Measurements from ENCODE around the gene LGALS3.
"Not testable (repeated sequence)": the region's sequence is repeated elsewhere in the genome, so short reads cannot be mapped to it uniquely, and the experiment has no call there.

LGALS3 gene

GRCh38 chr14:55129086-55129427 is at the start of gene LGALS3:
Gene LGALS3, plus strand, starts transcription at chr14:55129252. Its CDS starts 8,122 bp downstream, at chr14:55137374.
- no peak for DNase-seq

- not testable (repeated sequence) for DNase-seq
These were observed 49.1 kb upstream of the LGALS3 start for GRCh38 chr14:55079961-55080360.

- no peak for DNase-seq
These were observed 44.5 kb upstream of the LGALS3 start for GRCh38 chr14:55084401-55085059.

- DNase-seq: no peak
These were observed 43.9 kb upstream of the LGALS3 start for GRCh38 chr14:55085060-55085660.

GRCh38 chr14:55086938-55087337 is 42.1 kb upstream of the LGALS3 start:
- DNase-seq: no peak

- DNase-seq: no peak
These were observed 40.7 kb upstream of the LGALS3 start for GRCh38 chr14:55088356-55088755.

GRCh38 chr14:55092341-55092740 is 36.7 kb upstream of the LGALS3 start:
- DNase-seq: no peak

- no peak for DNase-seq
These were observed 34.5 kb upstream of the LGALS3 start for GRCh38 chr14:55094292-55095157.

- no peak for DNase-seq
These were observed 31.0 kb upstream of the LGALS3 start for GRCh38 chr14:55097881-55098560.

GRCh38 chr14:55098561-55098898 is 30.5 kb upstream of the LGALS3 start:
- DNase-seq: no peak

- DNase-seq: no peak
These were observed 29.3 kb upstream of the LGALS3 start for GRCh38 chr14:55099756-55100155.

- no peak for DNase-seq
These were observed 27.4 kb upstream of the LGALS3 start for GRCh38 chr14:55101698-55102097.

- no peak for DNase-seq
These were observed 26.9 kb upstream of the LGALS3 start for GRCh38 chr14:55102141-55102621.

GRCh38 chr14:55103005-55103640 is 25.9 kb upstream of the LGALS3 start:
- no peak for DNase-seq

GRCh38 chr14:55103971-55104954 is 24.8 kb upstream of the LGALS3 start:
- DNase-seq: no peak

GRCh38 chr14:55105991-55106390 is 23.1 kb upstream of the LGALS3 start:
- no peak for DNase-seq

- no peak for DNase-seq
These were observed 21.1 kb upstream of the LGALS3 start for GRCh38 chr14:55107766-55108554.

GRCh38 chr14:55109836-55110235 is 19.2 kb upstream of the LGALS3 start:
- no peak for DNase-seq

GRCh38 chr14:55111122-55111708 is 17.8 kb upstream of the LGALS3 start:
- no peak for DNase-seq

- DNase-seq: no peak
These were observed 14.3 kb upstream of the LGALS3 start for GRCh38 chr14:55114720-55115119.

Measured in NCI-H1436 treated with DMSO at 0.1 percent for 48 hours (cell line).